UCSD-AML1 (cell line): ENCODE data around the gene TECPR2.

ENCODE experiments used
- DNase-seq: peaks from one replicate; lab custom pipeline; 2025; ENCODE audit not compliant: unreplicated experiment; lab: John Stamatoyannopoulos, UW

The TECPR2 gene

DNA sequence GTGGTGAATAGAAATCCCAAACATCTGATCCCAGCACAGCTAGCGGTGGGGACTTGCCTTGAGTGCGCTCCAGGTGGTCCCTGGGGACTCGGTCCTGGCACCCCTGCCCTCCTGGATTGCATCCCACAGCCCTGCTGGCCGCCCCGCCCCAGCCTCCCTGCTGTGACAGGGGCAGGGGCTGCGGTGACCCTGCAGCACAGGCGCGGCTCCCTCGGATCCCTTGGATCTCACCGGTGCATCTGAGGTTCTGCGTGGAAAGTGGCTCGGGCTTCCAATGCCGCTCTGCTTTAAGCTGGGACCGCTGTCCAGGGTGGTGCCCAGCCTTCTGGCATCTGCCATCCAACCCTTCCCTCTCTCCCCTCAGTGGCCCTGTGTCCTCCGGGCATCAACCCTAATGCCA, 130.8 kb downstream of the TECPR2 start:
- no peak for DNase-seq

DNA sequence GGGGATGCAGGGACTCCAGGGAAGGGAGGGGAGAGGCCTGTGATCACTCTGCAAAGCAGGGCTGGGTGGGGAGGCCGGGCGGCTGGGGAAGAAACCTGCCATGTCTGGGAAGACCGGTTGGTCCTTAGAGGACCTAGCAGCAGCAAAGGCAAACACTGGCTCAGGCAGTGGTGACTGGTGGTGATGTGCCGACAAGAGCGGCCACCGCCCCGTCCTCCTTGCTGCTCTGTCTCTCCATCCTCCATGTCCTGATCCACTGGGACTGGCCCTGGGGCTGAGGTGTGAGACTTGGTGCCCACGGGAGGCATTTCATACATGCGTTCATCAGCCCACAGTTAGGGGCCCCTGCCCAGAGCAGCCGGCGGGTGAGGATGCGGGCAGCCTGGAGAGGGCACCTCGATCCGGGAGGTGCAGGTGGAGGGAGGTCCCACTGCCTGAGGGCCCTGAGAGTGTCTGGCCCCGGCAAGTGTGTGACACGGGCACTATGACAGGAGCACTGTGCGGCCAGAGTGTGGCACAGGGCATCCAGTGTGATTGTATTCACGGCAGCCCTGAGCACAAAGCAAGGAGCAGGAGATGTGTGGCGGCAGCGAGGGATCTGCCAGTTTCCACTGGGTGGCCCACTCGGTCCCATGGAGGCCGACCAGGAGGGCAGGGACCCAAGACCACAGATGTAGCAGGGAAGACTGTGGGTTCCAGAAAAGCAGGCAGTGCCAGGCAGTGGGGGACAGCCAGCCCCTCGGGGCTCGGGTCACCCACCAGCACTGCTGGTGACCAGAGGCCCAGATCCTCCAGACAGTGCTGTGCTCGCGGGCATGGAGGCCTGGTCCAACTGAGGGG, 133.0 kb downstream of the TECPR2 start:
- DNase-seq: no peak

DNA sequence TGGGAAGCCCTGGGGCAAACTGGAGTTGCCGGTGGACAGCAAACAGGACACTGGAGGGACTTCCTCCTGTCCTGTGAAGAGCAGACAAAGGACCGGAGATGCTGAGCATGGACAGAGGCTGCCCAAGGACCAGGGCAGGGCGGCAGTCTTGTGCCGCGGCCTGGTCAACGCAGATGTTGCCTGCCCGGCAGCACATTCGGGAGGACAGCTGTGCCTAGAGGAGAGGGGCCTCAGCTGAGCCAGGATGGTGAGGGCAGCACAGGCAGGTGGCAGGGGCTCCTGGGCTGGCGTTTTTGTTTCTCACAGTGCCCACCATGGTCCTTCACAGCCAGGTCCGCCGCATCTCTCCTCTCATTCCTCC, 133.6 kb downstream of the TECPR2 start:
- no peak for DNase-seq

DNA sequence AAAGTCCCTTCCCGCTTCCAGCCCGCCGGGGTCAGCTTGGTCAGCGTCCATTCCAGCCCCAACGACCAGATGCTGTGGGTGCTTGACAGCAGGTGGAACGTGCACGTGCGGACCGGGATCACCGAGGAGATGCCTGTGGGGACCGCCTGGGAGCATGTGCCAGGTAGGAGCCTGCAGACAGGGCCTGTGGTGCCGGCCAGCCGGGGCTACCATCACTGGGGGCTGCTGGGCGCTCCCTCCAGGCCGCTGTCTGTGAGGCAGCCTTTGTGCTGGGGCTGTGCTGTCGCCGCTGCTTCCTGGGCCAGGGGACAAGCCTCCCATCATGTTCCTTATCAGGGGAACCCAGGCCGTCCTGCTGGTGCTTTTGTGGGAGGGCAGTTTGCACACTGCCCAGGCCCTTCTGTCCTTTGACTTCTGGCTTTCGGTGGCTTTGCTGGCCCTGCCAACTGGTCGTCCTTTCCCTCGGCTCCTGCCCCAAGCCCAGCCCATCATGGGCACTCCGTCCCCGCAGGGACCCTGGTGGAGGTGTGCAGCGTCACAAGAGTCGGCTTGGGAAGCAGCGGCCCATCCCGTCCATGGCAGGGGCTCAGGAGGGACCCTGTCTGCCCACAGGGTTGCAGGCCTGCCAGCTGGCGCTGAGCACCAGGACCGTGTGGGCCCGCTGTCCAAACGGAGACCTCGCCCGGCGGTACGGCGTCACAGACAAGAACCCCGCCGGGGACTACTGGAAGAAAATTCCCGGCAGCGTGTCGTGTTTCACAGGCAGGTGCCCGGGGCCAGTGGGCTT, 134.4 kb downstream of the TECPR2 start:
- DNase-seq: no peak

DNA sequence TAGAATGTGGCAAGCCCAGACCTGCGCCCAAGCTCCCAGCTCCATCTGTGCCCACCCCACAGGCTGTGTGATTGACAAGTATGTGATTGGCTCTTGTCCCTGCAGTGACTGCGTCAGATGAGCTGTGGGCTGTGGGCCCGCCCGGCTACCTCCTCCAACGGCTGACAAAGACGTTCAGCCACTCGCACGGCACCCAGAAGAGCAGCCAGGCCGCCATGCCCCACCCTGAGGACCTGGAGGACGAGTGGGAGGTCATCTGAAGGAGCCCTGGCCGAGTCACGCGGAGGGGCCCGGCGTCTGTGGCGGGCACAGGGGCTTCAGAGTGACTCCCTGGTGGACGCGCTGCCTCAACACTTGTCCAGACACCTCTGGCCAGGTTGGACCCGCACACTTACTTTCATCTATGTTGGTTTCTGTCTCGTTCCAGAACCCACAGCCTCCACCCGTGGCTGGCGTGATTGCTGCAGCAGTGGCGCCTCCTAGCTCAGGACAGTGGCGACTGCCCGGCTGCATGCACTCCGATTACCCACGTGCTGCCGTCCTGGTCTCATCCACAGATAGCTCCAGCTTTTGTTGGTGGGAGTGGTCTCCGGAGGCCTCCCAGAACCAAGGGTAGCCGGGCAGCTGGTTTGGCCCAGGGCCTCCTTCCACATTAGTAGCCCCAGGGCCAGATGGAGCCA, 135.4 kb downstream of the TECPR2 start:
- peak; percentile 37 for DNase-seq

DNA sequence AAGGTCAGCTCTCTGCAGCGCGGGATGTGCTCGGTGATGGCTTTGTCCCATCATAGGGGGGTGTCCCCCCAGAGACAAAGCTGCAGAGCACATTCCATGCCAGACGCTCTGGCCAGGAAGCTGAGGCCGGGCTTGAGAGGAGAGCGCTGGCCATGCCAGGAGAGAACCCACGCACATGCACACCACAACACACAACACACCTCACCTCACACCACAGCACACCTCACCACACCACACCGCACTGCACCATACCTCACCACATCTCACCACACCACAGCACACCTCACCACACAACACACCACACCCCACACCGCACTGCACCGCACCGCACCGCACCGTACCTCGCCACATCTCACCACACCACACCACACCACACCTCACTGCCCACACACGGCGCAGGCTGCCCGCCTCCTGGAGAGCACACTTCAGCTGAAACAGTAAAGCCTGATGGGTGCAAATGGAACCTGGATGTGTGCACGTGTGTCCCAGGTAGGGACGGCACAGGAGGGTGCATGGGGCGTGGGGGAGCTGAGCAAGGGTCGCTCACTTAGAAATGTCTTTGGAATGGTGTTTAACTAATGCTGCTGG, 136.0 kb downstream of the TECPR2 start:
- DNase-seq: no peak

DNA sequence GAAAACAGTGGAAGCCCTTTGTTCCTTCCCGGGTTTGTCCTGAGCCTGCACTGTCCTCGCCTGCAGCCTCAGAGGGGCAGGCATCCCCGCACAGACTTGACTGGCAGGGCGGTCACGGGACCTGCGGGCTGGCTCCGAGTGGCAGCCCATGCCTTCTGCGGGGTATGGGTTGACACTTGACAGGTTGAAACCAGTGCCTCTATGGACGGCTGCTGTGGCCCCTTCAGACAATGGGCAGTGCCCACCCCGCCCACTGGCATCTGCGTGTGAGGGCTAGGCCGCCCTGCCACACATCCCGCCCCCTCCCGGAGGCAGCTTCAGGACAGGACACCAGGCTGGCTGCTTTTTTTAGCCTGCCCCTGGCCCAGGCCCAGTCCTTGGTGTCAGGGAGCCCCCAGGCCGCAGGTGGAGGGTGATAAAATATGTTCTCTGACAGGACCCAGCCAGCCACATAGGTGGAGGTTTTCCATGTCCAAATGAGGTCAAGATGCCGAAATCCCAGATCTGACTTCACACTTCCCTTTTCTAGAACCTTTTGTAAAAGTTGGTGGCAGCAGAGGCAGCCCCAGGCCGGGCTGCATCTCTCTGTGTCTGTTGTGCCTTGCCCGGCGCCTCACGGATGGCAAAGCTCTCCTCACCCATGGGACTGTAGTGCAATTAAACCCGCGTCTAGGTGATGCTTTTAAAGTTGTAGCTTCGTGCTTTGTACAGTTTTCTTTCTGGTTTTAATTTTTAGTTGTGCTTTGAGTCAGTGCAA, 136.8 kb downstream of the TECPR2 start:
- no peak for DNase-seq

DNA sequence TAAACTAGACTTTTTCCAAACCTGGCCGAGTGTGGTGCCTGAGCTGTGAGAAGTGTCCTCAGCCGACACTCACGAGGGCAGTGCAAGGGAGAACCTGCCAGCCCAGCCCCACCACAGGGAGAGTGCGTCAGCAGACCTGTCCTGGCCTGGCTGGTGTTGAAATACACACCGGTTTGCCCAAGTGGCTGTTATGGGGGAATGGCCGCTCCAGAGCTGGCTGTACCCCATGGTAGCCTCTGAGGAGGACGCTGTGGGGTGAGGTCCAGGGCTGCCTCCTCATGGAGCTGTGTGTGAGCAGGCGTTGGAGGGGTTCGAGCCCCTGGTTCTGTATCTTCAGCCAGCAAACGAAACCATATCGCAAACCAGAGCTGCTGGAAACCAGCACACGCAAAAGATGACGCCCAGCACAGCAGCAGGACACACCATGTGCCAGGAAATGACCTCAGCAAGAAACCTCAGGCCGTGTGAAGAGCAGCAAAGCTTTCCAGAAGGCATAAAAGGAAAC, 137.5 kb downstream of the TECPR2 start:
- peak; percentile 45 for DNase-seq

DNA sequence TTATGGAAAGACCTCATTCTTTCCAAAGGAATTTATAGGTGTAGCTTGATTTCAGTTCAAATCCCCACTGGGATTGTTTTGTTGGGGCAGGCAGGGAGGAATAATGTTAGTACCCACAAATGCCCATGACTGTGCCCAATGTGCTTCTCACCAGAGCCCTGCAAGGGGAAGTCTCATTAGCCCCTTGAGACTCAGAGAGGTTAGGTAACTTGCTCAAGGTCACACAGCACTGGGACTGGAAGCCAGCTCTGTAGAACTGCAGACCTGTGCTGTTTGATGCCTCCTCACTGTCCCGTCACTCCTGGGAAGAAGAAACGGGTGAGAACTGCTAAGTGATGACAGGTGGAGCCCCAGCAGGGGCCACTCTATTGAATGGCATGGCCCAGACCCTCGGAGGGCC, 138.0 kb downstream of the TECPR2 start:
- DNase-seq: no peak

DNA sequence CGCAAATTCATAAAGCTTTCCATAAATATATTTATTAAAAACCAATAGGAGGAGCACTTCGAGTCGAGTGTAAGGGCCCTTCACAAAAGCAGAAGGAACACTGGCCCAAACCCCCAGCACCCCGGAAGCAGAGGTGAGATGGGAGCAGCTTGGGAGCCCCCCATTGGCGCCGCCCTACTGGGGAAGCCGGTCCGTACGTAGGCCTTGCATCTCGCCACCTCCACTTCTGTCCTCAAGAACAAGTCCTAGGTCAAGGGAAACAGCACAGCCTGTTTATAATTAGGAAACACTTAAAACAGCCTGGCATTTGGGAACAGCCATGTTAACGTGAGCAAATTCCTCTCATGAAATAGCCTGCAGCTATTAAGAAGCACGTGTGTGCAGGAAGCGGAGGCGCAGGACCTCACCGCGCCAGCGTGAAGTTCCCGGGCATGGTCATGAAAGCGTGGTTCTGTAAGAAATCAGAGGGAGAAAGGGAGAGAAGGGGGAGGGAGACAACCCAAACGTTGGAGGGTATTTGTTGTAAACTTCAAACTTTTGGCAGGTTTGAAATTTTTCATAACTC, 139.1 kb downstream of the TECPR2 start:
- no peak for DNase-seq

DNA sequence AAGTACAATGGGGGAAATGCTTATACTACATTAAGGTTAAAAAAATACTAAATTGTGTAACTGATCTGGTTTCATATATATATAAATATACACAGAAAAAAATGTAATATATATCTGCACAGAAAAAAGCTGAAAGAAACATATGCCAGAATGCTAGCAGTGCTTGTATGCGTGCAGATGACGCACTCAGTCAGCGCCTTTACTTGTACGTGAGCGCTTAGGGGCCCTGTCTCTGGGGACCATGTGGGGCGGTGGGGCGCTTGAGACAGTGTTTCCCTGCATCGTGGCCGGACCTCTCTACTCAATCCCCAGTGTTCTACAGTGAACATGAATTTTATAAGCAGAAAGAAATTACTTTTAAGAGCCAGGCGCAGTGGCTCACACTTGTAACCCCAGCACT, 139.8 kb downstream of the TECPR2 start:
- no peak for DNase-seq

DNA sequence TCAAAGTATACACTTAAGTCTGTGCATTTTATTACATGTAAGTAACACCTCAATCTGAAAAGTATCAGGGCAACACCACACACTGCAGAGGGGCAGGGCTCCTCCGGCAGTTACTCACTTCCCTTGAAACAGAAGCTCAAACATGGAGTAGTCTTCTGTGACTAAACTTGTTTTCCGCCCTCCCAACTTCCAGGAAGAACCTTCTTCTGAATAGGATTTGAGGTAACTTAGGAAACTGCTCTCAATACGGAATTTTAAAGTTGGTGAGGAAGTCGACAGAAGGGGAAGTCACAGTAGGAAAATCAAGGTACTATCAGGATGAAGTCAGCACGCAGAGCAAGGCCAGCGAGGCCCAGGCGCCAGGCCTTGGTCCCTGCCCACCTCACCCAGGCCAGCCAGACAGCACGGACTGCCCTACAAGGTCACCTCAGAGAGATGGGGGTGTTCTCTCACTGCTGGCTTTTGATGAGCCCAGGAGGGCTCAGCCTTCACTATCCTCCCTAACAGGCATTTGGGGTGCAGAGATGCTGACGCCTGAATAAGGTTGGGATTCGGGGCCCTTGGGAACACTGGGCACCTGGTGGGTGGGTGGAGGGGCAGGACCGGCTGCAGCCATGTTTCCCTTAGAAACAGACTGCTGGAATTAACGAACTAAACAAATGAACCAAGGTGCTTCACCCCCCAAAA, 141.0 kb downstream of the TECPR2 start:
- DNase-seq: peak; percentile 33

DNA sequence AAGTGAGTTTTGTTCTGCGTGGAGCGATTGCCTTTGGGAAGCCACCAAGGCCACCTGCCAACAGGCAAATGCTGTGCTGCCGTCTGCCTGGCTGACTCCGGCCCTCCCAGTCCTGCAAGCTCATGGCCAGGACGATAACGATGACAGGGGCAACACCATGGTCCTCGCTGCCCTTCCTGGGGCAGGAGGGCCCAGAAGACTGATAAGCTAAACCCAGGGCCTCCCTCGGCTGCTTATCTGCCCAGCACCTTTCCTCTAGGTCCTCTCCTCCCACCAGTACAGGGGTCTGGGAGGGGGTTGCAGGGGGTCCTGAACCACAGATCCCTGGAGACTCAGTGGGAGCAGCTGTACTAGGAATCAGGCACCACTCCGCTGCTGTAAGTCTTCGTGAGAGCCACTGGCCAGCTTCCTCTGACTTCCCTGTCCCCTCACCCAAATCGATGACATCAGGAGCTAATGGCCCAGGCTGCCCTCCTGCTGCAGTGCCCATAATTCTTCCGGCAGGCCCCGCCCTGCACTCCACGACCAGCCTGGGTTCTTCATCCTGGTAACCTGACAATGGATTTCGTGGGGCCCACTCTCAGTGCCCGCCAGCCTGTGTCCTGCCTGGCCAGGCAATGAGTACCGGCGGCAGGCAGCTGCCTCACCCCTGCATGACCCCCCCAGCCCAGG, 141.7 kb downstream of the TECPR2 start:
- no peak for DNase-seq

DNA sequence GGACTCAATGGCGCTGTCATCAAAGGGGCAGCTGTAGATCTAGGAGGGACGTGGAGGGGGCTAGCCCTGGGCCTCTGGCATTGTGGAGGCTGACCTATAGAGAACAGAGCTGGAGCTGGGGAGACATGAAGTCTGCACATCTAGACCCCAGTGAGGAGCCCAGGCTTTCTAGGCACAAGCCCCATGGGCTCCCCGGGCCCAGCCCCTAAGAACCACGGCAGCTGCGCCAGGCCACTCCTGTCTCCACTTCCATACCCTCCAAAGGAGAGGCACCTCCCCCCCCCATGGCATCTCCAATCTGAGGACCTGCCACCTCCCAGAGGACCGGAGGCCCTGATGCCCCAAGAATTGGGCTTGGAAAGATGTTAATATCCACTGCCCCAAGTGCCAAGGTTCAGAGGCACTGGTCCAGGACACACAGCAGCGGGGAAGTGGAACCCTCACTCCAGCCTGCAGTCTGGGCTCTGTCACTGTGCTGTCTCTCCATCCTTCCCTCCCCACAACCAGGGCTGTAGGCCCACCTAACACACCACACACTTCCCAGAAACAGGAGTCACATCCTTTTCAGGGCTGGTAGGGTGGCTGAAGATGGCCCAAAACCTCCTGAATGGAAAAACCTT, 142.4 kb downstream of the TECPR2 start:
- no peak for DNase-seq

DNA sequence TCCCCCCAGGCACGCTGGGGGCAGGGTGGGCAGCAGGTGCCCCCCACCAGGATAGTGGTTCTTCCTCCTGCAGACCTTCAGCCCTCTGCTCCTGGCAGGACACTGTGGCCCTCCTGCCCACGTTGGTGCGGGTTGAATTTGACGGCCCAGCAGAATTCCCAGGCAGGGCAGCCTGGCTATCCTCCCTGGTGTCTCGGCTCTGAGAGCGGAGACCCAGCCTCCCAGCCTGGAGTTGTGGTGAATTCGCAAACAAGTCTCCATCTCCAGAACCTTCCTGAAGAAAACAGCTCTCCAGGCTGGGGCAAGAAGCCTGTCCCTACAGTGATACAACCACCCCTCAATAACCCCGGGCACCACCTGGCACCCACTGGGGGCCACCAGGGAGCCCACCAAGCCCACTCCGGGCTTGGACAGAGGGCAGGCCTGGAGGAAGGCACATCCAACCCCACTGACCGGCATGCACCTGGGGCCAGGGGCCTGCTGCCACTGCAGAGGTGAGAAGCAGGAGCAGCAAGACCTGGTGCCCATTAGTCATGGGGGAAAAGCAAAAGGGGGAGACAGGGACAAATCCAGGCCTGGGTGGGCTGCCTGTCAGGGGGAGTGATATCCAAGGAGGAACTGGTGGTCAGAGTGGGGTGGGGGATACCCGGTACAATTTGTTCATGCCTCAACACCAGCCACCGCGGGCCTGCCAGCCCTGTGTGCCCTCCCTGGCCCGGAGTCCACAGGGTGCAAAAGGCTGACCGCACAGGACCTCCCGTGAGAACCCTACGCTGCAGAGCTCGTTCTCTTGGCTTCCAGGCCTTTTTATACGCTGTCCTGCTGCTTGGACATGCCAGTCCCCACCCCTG, 143.3 kb downstream of the TECPR2 start:
- no peak for DNase-seq

DNA sequence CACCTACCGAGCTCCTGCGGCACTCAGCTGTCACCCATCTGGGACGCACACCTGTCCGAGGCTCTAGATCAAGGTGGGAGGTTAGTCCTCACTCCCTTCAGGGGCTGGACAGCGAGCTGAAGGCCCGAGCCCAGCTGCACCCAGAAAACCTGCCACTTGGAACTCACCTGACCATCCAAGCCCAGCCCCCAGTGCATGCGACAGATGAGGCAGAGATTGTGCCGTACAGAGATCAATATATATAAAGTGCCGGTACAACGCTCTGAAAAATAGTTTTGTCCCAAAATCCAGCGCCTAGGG, 143.8 kb downstream of the TECPR2 start:
- no peak for DNase-seq

DNA sequence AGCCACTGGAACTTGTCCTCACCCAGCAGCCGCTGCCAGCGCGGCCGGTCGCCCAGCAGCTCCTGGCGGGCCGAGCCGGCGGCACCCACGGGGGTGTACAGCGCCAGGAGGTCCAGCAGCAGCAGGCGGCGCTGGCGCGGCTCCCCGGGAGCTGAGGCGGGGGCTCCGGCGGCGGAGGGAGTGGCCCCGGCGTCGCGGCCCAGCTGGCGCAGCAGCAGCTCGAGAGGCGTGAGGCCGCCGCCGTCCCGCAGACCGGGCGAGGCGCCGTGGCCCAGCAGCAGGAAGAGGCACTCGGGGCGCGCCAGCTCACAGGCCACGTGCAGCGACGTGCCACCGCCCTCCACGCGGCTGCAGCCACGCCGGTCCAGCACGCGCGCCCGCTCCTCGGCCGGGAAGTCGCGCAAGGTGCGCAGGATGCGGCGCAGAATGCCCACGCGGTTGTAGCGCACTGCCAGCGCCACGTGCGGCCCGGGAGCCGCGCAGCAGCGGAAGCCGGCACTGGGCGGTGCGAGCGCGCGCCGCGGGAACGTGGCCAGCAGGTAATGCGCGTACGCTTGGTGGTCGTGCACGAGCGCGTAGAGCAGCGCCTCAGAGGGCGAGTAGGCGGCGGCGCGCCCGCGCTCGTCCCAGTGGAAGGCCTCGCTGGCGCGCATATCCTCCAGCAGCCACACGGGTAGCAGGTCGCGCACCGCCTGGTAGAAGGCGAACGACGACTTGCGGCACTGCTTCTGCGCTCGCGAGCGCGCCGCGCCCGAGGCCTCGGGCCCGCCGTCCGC, 144.5 kb downstream of the TECPR2 start:
- DNase-seq: no peak
